ENCODE results near the gene TMEM248.

GRCh38 chr7:66933469-66933868 lies 12.4 kb downstream of the TMEM248 start:
- TF ChIP-seq CTCF (IDR thresholded peaks at IDR 0.05; ENCODE audit: low read depth, low read length) (no peak), EZH2phosphoT487 (IDR thresholded peaks at IDR 0.05; ENCODE audit: low read depth) (no peak)
